HG03103 (cell line): Measurements from ENCODE around the gene GBGT1.

Experiments
- ATAC-seq: cut with Tn5 transposase; IDR thresholded peaks from one replicate; pipeline ENCODE4 v1.9.1; 2021; ENCODE audit warnings: low read depth; ENCODE audit not compliant: unreplicated experiment

Gene GBGT1

DNA sequence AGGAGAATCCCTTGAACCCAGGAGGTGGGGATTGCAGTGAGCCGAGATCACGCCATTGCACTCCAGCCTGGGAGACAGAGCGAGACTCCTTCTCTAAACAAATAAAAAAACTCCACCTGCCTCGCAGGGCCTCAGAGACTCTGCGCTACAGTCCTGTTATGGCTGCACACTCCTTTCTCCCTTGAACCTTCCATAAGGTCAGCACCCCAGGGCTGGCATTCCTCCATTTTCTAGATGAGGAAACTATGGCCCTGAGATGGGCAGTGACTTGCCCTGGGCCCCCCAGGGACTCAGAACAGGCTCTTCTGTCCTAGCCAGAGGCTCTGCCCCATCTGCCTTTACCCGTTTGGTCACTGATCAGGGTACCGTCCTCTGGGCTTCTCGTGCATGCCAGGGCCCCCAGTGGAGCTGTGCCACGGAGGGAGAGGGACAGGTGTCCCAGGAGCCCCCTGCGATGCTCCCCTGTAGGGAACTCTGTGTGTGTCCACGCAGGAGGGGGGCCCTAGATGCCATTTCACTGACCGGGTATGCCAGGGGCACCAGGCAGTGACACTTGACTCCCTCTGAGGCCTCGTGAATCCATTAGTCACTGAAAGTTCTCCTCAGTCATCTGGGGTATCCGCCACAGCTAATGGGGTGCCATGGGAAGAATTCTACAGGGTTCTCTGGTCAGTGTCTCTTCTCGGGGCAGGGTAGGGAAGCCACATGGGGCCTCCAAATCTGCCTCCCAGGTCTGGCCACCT, 58.8 kb downstream of the GBGT1 start:
- ATAC-seq, result no peak

DNA sequence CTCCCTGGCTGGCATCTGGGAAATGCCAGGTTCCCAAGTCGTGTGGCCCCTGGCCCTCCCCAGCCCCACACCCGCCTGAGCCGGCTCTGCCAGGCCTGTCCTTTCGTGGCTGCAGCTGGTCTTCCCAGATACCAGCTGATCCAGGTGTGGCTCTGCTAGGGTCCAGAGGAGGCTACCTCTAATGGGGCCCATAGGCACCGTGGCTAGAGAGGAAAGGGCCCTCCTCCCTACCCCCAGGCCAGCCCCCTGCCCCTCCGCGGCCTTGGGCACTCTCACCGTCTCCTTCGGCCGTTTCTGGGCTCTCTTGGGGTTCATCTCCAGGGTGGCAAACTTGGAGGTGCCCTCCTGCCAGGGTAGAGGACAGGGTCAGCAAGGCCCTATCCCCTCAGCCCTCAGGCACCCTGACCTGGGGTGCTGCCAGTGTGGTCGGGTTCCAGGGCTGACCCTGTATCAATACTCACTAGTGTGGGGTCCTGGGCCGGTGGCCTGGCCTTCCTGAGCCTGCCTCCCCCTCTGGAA, 59.7 kb downstream of the GBGT1 start:
- no peak for ATAC-seq

DNA sequence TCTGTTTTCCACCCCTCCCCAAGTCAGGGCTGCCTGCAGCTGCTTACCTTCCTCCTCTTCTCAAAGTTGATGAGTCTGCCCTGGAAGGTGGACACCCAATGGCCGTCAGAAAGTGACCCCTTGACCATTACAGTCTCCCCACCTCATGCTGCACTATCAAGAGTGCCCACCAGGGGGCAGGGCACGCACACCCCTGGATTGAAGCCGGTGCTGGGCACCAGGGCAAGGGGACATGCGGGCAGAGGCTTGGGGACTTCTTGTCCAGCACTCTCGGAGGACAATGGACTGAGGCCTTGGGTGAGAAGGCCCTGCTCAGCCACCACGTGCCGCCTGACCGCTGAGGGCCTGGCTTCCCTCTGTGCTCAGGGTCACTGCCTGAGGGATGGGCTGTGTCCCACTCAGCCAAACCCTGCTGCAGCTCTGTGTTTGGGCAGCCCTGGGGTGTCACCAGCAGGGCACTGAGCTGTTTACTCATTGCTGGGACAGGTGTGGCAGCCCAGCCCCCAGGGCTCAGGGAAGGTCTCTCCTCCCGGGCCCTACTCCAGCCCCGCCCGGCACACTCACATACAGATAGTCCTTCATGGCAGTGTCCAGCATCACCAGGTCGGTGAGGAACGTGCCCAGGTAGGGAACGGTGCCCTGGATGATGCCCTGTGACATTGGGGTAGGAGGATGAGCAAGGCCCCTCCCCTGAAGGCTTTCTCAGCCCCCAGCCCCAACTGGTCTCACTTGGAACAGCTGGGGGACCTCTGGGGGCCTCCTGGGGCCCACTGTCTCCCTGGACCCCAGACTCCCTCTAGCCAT, 60.3 kb downstream of the GBGT1 start:
- ATAC-seq, result no peak
